Hematopoietic multipotent progenitor cell (in vitro differentiated cells): ENCODE results near the gene NPL. TPM values are rescaled to one million over a fixed set of nuclear protein-coding genes. Genes with fewer than 3 reads are reported as not detected.

Experiments used
- DNase-seq, 3 donors: peaks; one replicate each; pipeline ENCODE4 v3.0.0-alpha.2; 2011 to 2015; ENCODE audit warnings: low read depth in 2 of 3, low spot score in 2 of 3
- total RNA-seq: library from RNA; depleted of rRNA; stranded (reverse); fragments of >200 nt; gene quantifications from one replicate; pipeline ENCODE4 v1.2.3, GENCODE V29; 2012

NPL gene
- total RNA-seq, 1 donor: 1.1 TPM

- DNase-seq: no peak
These were observed 19.9 kb downstream of the NPL start for GRCh38 chr1:182809414-182809957.

- no peak for DNase-seq
These were observed 22.6 kb downstream of the NPL start for GRCh38 chr1:182811975-182812722.

- DNase-seq: no peak
These were observed 27.3 kb downstream of the NPL start for GRCh38 chr1:182816863-182817262.

DNA sequence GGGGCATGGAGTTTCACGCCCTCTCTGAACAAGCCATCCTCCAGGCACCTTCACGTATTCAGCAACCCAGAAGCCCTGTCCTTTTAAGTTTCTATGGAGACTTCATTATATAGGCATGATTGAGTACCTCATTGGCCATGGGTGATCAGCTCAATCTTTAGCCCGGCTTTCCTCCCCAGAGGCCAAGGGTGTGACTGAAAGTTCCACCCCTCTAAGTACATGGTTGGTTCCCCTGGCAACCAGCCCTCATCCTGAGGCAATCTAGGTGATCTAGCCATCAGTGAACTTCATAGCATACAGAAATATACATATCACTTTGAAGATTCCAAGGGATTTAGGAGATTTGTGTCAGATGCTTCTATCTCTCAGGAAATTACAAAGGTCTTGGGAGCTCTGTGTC lies 28.2 kb downstream of the NPL start:
- no peak for DNase-seq

DNA sequence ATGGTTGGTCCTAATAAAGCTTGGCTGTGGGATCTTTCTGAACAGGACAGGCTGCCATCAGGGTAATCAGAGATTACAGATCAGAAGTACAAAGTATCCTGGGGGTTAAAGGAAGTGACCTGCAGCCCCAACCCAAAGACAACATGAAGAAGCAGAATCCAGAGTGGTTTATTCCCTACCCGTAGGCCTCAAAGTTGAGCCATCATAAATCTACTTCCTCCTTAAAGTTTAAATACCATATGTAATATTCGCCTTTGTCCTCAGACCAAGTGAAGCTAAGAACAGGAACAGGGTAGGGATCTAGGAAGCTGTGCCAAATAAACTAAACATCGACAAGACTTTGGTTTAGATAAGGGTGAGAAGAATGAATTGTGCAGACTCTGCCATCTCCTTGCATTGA lies 33.6 kb downstream of the NPL start:
- no peak for DNase-seq

GRCh38 chr1:182826892-182827291 lies 37.3 kb downstream of the NPL start:
- DNase-seq: no peak

- DNase-seq: peak in 1 of 3 donors; percentile 6
These were observed 39.8 kb downstream of the NPL start for GRCh38 chr1:182829285-182829932.

GRCh38 chr1:182833271-182833670 lies 43.7 kb downstream of the NPL start:
- DNase-seq: no peak

DNA sequence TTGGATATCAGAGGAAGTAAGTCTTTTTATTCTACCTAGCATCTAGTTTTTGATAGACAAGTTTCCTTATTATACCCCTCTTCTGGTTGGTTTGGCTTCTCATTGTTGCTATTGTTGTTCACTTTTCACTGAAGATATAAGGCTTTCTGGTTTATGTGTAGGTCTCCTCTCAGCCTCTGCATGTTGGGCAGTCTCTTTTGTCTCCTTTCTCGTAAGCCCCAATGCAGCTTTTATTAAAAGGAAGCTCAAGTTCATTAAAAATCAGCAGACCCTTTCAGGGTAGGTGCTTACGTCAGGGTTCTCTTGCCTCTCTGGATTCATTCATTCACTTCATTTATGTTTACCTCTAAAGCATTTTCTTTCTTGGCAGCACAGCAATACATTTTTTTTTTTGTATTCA lies 44.8 kb downstream of the NPL start:
- DNase-seq: no peak

GRCh38 chr1:182835806-182836205 lies 46.2 kb downstream of the NPL start:
- no peak for DNase-seq

DNA sequence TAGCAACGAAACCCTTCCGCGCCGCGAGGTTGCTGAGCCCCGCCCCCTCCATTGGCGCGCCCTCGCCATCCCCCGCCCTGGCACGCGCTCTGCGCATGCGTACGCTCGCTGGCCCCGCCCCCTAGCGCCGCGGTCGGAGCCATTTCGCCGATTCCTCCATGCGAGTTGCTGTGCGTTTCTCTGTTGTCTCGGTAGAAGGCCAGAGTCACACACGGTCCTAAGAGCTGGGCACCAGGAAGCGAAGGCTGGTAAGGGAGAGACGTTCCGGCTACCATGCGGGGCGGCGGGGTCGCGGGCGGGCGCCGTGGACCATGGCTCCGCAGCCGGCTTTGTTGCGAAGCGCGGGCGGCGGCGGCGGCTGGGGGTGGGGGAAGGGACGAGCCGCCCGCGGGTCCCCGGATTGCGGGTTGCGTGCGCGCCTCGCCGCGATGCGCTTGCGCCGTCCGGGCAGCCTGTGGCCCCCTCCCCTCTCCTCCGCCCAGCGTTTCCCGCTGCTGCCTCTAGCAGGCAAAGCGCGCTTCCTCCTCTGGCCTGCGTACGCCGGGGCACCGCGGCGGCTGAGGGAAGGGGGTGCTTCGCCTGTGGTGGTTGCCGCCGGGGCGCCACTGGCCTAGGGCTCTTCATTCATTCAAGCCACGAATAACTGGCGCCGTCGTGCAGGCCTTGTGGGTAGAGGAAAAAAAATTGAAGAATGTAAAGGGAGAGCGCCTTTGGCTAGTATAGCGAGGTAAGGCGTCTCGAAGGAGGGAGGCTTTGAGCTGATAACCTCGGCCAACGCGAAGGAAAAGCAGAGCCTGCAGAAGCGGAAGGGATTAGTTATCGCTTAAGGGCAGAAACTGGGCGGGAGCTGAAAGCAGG lies 49.9 kb downstream of the NPL start, which contains the start of gene DHX9:
TSS of gene DHX9 (plus strand) at position 139 of the 858 bp plus-strand sequence. CDS start 3,220 bp downstream, outside the sequence.
- DNase-seq: peak; percentile 92 to 99 (median 94)

- no peak for DNase-seq
These were observed 51.9 kb downstream of the NPL start for GRCh38 chr1:182841368-182841988.

- no peak for DNase-seq
These were observed 52.7 kb downstream of the NPL start for GRCh38 chr1:182842265-182842664.

DNA sequence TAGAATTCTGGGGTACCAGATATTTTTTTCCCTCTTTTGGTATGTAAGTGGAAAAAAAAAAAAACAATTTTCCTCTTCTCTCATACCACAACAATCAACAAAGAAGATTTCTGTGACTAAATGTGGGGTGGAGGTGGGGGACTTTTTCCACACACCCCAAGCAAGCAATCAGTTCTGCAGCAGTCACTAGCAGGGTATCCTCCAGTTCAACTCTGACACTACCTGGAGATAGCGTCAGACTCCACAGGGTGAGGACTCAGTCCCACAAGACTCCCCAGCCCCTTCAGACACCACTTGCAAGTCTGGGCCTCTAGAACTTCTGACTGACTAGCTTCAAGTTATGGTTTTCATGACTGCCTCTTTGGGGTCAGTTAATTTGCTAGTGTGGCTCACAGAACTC lies 55.8 kb downstream of the NPL start:
- no peak for DNase-seq

DNA sequence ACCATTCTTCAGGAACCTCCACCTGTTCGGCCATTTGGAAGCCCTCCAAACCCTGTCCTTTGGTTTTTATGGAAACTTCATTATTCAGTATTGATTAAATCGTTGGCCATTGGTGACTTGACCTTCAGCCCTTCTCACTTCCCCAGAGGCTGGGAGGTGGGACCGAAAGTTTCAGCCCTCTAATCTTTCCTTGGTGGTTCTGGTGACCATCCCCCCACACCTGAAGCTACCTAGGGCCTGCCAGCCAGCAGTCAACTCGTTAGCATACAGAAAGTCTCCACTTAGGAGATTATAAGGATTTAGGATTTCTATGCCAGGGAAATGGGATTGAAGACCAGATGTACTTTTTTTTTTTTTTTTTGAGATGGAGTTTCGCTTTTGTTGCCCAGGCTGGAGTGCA lies 56.3 kb downstream of the NPL start:
- no peak for DNase-seq

- DNase-seq: no peak
These were observed 57.5 kb downstream of the NPL start for GRCh38 chr1:182847105-182847504.

DNA sequence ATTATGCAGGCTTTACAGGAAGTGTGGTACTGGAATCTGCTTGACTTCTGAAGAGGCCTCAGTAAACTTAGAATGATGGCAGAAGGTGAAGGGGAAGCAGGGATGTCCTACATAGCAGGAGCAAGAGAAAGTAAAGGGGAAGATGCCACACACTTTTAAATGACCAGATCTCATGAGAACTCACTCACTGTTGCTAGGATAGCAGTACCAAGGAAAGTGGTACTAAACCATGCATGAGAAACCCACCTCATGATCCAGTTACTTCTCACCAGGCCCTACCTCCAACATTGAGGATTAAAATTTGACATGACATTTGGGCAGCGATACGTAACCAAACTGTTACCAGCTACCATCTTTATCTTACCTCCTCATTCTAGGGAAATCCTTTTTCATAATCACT lies 59.2 kb downstream of the NPL start:
- DNase-seq: no peak

GRCh38 chr1:182850319-182850718 lies 60.7 kb downstream of the NPL start:
- DNase-seq: no peak

DNA sequence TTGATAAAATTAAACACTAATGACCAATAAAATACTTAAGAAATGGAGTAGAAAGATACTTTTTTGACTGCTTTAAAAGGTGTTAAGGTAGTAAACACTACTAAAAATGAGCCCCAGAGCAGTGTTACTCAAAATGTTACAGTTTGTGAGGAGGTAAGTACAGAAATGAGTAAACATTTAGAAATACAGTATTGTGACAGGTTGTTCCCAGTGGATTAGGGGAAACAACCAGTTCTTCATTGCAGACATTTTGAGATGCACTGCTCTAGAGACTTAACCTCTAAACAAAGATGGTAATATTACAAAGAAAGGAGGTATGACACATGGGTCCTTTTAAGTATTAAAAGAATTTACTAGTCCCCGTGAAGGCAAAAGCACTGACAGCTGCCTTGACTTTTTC lies 62.3 kb downstream of the NPL start:
- DNase-seq: no peak

DNA sequence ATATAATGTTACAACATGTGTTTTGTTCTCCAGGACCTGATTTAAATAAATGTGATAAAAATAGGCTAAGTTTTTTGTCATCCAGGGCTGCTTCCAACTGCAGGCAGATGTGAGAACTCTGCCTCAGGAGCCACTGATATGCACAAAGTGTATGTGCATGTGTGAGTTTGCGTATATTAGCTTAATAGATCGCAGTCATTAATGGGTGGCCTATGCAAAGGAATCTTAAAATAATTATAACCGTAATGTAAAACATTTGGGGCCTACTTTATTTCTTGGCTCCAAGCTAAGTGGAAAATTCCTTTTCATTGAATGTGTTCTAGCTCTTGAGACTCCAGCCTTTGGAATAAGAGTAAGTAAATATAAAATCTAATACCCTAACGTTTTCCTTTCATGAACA lies 66.3 kb downstream of the NPL start:
- no peak for DNase-seq

DNA sequence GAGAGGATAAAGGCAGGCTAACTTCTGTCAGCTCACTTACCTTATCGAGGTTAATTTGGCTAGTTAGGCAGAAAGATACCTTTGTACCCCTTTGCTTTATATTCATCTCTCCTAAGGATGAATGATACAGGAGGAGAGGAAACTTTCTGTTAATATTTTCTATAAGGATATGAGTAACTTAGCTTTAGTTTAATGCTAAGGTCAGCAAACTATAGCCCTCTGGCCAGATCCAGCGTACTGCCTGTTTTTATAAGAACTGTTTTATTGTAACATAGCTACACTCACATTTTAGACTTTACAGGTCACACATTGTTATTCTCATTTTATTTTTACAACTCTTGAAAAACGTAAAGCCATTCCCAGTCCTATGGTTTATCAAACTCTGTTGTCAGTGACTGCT lies 67.6 kb downstream of the NPL start:
- DNase-seq: no peak
